ENCODE data around the gene TMEM247. TPM values are rescaled to one million over a fixed set of nuclear protein-coding genes. Genes with fewer than 3 reads are reported as not detected.

TMEM247 gene
- total RNA-seq, 1 donor from 2014 or later = not detected

DNA sequence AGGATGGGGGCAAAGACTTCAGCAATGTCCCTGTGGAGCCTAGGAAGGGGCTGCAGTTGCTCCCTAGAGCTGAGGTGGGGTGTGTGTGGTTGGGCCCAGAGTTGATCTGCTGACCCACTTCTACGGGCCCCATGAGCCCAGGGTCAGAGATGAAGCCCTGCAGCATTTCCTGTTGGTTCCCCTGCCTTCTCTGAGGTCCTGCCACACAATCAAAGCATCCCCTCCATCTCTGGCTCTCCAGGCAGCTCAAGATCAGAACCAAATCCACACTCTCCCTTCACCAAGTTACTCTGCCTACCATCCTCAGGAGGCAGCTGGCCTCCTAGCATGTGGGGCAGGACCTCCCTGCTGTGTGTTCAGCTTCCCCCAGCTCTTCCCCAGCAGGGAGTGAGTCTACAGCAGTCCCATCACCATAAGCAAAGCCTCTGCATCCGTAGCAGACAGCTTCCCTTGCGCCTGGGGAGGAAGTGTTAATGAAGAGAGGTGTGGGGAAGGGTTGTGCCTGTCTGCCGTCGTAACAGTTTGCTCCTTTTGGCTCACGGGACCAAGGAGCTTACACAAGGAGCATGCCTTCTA is 26.9 kb downstream of the TMEM247 start:
- Histone ChIP-seq H3K36me3 (no peaks in the 10 kb centered on the region), H3K4me3 (no peak overlapping the region)

GRCh38 chr2:46508312-46508711 is 28.9 kb downstream of the TMEM247 start:
- peak in 1 of 2 donors; percentile 56 for DNase-seq (ENCODE audit: extremely low spot score in 2 of 2)
- TF ChIP-seq, protein P1, sequence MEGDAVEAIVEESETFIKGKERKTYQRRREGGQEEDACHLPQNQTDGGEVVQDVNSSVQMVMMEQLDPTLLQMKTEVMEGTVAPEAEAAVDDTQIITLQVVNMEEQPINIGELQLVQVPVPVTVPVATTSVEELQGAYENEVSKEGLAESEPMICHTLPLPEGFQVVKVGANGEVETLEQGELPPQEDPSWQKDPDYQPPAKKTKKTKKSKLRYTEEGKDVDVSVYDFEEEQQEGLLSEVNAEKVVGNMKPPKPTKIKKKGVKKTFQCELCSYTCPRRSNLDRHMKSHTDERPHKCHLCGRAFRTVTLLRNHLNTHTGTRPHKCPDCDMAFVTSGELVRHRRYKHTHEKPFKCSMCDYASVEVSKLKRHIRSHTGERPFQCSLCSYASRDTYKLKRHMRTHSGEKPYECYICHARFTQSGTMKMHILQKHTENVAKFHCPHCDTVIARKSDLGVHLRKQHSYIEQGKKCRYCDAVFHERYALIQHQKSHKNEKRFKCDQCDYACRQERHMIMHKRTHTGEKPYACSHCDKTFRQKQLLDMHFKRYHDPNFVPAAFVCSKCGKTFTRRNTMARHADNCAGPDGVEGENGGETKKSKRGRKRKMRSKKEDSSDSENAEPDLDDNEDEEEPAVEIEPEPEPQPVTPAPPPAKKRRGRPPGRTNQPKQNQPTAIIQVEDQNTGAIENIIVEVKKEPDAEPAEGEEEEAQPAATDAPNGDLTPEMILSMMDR (IDR thresholded peaks at IDR 0.05) = no peak
- TF ChIP-seq POLR2A (IDR thresholded peaks at IDR 0.05) = no peak
- TF ChIP-seq POLR2AphosphoS5 (IDR thresholded peaks at IDR 0.05; ENCODE audit: insufficient read depth in 1 of 2, low read depth in 1 of 2) = no peak
- no peak overlapping the region for H3K27ac ChIP-seq
- H3K9me3 ChIP-seq = no peaks in the 10 kb centered on the region
- no peaks in the 10 kb centered on the region for H3K27me3 ChIP-seq
- H3K4me1 ChIP-seq = no peaks in the 10 kb centered on the region
- H3K4me3 ChIP-seq = no peak overlapping the region
- intact Hi-C loops (cut with DNase I) = no loop called here
- H3K36me3 ChIP-seq = no peaks in the 10 kb centered on the region

More for the DNA sequence above, 26.9 kb downstream of the TMEM247 start:
- Histone ChIP-seq H3K4me1 (no peaks in the 10 kb centered on the region), H3K27ac (no peak overlapping the region), H3K9me3 (no peaks in the 10 kb centered on the region), H3K27me3 (no peaks in the 10 kb centered on the region)
- DNase-seq (ENCODE audit: extremely low spot score in 2 of 2) = peak in 1 of 2 donors; percentile 74
- no peak for TF ChIP-seq POLR2A (IDR thresholded peaks at IDR 0.05)
- TF ChIP-seq, protein P1 (IDR thresholded peaks at IDR 0.05) = no peak
- no peak for TF ChIP-seq POLR2AphosphoS5 (IDR thresholded peaks at IDR 0.05; ENCODE audit: insufficient read depth in 1 of 2, low read depth in 1 of 2)
- intact Hi-C loops (cut with DNase I) = no loop called here

DNA sequence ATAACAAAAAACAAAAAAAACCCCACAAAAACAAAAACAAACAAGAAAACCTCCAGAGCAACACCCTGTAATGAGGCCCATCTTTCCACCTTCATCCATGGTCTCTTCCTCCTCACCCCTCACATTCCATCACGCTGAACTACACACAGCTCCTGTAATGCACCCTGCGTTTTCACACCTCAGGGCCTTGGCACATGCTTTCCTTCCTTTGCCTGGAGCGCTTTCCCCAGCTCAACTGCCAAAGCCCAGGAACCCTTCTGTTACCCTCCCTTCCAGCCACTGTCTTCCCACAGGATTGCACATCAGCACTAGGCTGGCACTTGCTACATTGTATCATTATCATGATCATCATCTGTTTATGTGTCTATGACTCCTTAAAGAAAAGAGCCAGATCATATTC is 29.4 kb downstream of the TMEM247 start:
- H3K36me3 ChIP-seq = no peaks in the 10 kb centered on the region
- H3K4me1 ChIP-seq = no peaks in the 10 kb centered on the region
- H3K9me3 ChIP-seq = no peaks in the 10 kb centered on the region
- TF ChIP-seq, protein P1 (IDR thresholded peaks at IDR 0.05) = no peak
- TF ChIP-seq POLR2AphosphoS5 (IDR thresholded peaks at IDR 0.05; ENCODE audit: insufficient read depth in 1 of 2, low read depth in 1 of 2) (no peak), POLR2A (IDR thresholded peaks at IDR 0.05) (no peak)
- intact Hi-C loops (cut with DNase I) = no loop called here
- H3K4me3 ChIP-seq = no peak overlapping the region
- H3K27me3 ChIP-seq = no peaks in the 10 kb centered on the region
- no peak overlapping the region for H3K27ac ChIP-seq
- DNase-seq (ENCODE audit: extremely low spot score in 2 of 2) = peak in 1 of 2 donors; percentile 37

GRCh38 chr2:46509804-46510203 is 30.4 kb downstream of the TMEM247 start:
- no peak for DNase-seq (ENCODE audit: extremely low spot score in 2 of 2)
- intact Hi-C loops (cut with DNase I) = no loop called here
- TF ChIP-seq POLR2AphosphoS5 (IDR thresholded peaks at IDR 0.05; ENCODE audit: insufficient read depth in 1 of 2, low read depth in 1 of 2) (no peak), POLR2A (IDR thresholded peaks at IDR 0.05) (no peak)
- TF ChIP-seq, protein P1 (IDR thresholded peaks at IDR 0.05) = no peak
- H3K4me1 ChIP-seq = no peaks in the 10 kb centered on the region
- no peaks in the 10 kb centered on the region for H3K9me3 ChIP-seq
- H3K27ac ChIP-seq = no peak overlapping the region
- no peaks in the 10 kb centered on the region for H3K27me3 ChIP-seq
- no peak overlapping the region for H3K4me3 ChIP-seq
- H3K36me3 ChIP-seq = no peaks in the 10 kb centered on the region

DNA sequence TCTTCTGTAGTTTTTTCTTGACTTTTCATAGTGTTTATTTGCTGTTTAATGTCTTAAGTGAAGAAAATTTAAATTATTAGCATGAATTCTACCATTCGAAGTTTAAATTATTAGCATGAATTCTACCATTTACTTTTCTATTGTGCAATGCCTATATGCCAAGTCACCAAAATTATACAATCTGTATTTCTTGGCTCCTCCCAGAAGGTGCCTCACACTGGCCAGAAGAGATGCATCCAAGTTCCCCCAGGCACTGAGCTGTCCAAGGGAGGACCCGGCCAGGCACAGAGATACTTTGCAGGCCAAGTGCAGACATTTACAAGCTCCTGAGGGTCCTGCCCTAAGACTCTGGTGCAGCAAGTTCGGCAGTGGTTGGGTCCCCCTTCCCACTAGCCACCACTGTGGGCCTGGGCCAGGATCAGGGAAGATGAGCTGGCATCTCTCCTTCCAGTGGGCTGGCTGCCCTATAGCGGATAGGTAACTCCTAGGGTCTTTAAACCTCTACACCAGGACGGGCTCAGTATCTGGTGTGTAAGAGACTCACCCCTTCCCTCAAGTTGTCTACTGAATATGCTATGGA is 31.3 kb downstream of the TMEM247 start:
- H3K27me3 ChIP-seq = no peaks in the 10 kb centered on the region
- no peaks in the 10 kb centered on the region for H3K36me3 ChIP-seq
- intact Hi-C loops (cut with DNase I) = no loop called here
- H3K4me1 ChIP-seq = no peaks in the 10 kb centered on the region
- no peak overlapping the region for H3K27ac ChIP-seq
- H3K9me3 ChIP-seq = no peaks in the 10 kb centered on the region
- TF ChIP-seq POLR2A (IDR thresholded peaks at IDR 0.05) = no peak
- TF ChIP-seq POLR2AphosphoS5 (IDR thresholded peaks at IDR 0.05; ENCODE audit: insufficient read depth in 1 of 2, low read depth in 1 of 2) = no peak
- TF ChIP-seq, protein P1 (IDR thresholded peaks at IDR 0.05) = no peak
- no peak overlapping the region for H3K4me3 ChIP-seq
- peak in 1 of 2 donors; percentile 58 for DNase-seq (ENCODE audit: extremely low spot score in 2 of 2)
